ENCODE data around the gene DOCK11. TPM values are rescaled to one million over a fixed set of nuclear protein-coding genes. Genes with fewer than 3 reads are reported as not detected.

DOCK11 gene
- total and polyA plus RNA-seq, 9 of the 15 experiments (the other 6 are each of a cell fraction or from before 2014, with no cell fraction given) = 41.8 to 77.8 (median 50.9) TPM

- no peaks in the 10 kb centered on the region for H3K79me2 ChIP-seq (ENCODE audit: control insufficient read depth, insufficient read depth, low read length)
- in situ Hi-C loops (cut with MboI) = no loop called here
- no peak overlapping the region for H2AFZ ChIP-seq (ENCODE audit: low read depth, low read length)
- no peaks in the 10 kb centered on the region for H3K36me3 ChIP-seq (ENCODE audit: control insufficient read depth, insufficient read depth, low read length)
- WGBS (ENCODE audit: insufficient coverage, low coverage, missing lambda C conversion rate) = 18% methylated on average over 4 of the region's 5 CpGs
- no peaks in the 10 kb centered on the region for H3K9me3 ChIP-seq (replicated peaks; ENCODE audit: control insufficient read depth, insufficient read depth, low read depth, low read length)
- intact Hi-C loops (cut with micrococcal nuclease) = no loop called here
- FAIRE-seq = no peak
- no peak for DNase-seq (ENCODE audit: extremely low read depth in 1 of 4, low spot score in 3 of 4)
- H3K4me2 ChIP-seq (ENCODE audit: insufficient read depth, low read length) = no peak overlapping the region
- ATAC-seq = peak; percentile 35; the same call in 2 of the 3 replicates
- no TSS peak for BruUV-seq (replicated peaks)
- POLR2A ChIA-PET = no interaction called here
- H3K4me1 ChIP-seq (replicated peaks in 1 of 2; ENCODE audit: control insufficient read depth in 2 of 2, insufficient read depth in 2 of 2, low read length in 2 of 2) = no peaks in the 10 kb centered on the region
- no peak overlapping the region for H3K9ac ChIP-seq (ENCODE audit: insufficient read depth in 1 of 2, low read depth in 2 of 2, low read length in 2 of 2)
- H3K4me3 ChIP-seq = no peak overlapping the region
- CTCF ChIA-PET (ENCODE audit: low intra/inter-chr PET ratio) = no interaction called here
- no peaks in the 10 kb centered on the region for H3K9me1 ChIP-seq (ENCODE audit: control insufficient read depth, insufficient read depth, low read length)
- H3K27ac ChIP-seq (ENCODE audit: extremely low read depth, low read depth, low read length) = no peak overlapping the region
- no peaks in the 10 kb centered on the region for H4K20me1 ChIP-seq (replicated peaks; ENCODE audit: control insufficient read depth, insufficient read depth, low read length)
- H3K27me3 ChIP-seq (ENCODE audit: control insufficient read depth in 2 of 2, insufficient read depth in 2 of 2, low read length in 2 of 2) = no peaks in the 10 kb centered on the region
- TF ChIP-seq, protein P1, sequence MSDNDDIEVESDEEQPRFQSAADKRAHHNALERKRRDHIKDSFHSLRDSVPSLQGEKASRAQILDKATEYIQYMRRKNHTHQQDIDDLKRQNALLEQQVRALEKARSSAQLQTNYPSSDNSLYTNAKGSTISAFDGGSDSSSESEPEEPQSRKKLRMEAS (CRISPR knock-in tag; IDR thresholded peaks at IDR 0.05) = no peak
- no peak for TF ChIP-seq TRIM28 (IDR thresholded peaks at IDR 0.05)
- peak; percentile 40; the same call in 1 of the 2 replicates for TF ChIP-seq MAFG (tag; conservative IDR thresholded peaks at IDR 0.05)
- TF ChIP-seq PHB2 (IDR thresholded peaks at IDR 0.05; ENCODE audit: low read depth) = no peak
- no peak for TF ChIP-seq CEBPB (tag; IDR thresholded peaks at IDR 0.05)
- TF ChIP-seq ZNF695 (CRISPR knock-in tag; IDR thresholded peaks at IDR 0.05) = no peak
- no peak for TF ChIP-seq EGR1 (conservative IDR thresholded peaks at IDR 0.05)
- TF ChIP-seq C11orf30 (IDR thresholded peaks at IDR 0.05; ENCODE audit: low read depth) = peak; percentile 41; the same call in 1 of the 2 replicates
- peak; percentile 33 for TF ChIP-seq NFE2 (IDR thresholded peaks at IDR 0.05; ENCODE audit: low read depth)
- no peak for TF ChIP-seq SRSF3 (IDR thresholded peaks at IDR 0.05; ENCODE audit: insufficient read depth, low read length)
- TF ChIP-seq ZNF217 (CRISPR knock-in tag; IDR thresholded peaks at IDR 0.05) = no peak
- peak; percentile 84 for TF ChIP-seq SPI1 (IDR thresholded peaks at IDR 0.05; ENCODE audit: borderline replicate concordance, low read depth, low read length)
- TF ChIP-seq ZNF668 (CRISPR knock-in tag; IDR thresholded peaks at IDR 0.05) = no peak
- no peak for TF ChIP-seq STAG1 (CRISPR knock-in tag; IDR thresholded peaks at IDR 0.05; ENCODE audit: borderline replicate concordance)
- no peak for TF ChIP-seq SETDB1 (IDR thresholded peaks at IDR 0.05; ENCODE audit: low read length)
- TF ChIP-seq, protein P2, sequence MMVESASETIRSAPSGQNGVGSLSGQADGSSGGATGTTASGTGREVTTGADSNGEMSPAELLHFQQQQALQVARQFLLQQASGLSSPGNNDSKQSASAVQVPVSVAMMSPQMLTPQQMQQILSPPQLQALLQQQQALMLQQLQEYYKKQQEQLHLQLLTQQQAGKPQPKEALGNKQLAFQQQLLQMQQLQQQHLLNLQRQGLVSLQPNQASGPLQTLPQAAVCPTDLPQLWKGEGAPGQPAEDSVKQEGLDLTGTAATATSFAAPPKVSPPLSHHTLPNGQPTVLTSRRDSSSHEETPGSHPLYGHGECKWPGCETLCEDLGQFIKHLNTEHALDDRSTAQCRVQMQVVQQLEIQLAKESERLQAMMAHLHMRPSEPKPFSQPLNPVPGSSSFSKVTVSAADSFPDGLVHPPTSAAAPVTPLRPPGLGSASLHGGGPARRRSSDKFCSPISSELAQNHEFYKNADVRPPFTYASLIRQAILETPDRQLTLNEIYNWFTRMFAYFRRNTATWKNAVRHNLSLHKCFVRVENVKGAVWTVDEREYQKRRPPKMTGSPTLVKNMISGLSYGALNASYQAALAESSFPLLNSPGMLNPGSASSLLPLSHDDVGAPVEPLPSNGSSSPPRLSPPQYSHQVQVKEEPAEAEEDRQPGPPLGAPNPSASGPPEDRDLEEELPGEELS (CRISPR knock-in tag; IDR thresholded peaks at IDR 0.05; ENCODE audit: borderline replicate concordance) = no peak
- TF ChIP-seq RBM25 (IDR thresholded peaks at IDR 0.05; ENCODE audit: low read depth, low read length, severe bottlenecking) = no peak
- TF ChIP-seq ZFP30 (CRISPR knock-in tag; IDR thresholded peaks at IDR 0.05; ENCODE audit: borderline replicate concordance) = no peak
- TF ChIP-seq, protein P3, sequence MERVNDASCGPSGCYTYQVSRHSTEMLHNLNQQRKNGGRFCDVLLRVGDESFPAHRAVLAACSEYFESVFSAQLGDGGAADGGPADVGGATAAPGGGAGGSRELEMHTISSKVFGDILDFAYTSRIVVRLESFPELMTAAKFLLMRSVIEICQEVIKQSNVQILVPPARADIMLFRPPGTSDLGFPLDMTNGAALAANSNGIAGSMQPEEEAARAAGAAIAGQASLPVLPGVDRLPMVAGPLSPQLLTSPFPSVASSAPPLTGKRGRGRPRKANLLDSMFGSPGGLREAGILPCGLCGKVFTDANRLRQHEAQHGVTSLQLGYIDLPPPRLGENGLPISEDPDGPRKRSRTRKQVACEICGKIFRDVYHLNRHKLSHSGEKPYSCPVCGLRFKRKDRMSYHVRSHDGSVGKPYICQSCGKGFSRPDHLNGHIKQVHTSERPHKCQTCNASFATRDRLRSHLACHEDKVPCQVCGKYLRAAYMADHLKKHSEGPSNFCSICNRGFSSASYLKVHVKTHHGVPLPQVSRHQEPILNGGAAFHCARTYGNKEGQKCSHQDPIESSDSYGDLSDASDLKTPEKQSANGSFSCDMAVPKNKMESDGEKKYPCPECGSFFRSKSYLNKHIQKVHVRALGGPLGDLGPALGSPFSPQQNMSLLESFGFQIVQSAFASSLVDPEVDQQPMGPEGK (CRISPR knock-in tag; IDR thresholded peaks at IDR 0.05; ENCODE audit: borderline replicate concordance) = no peak
- no peak for TF ChIP-seq ZNF174 (CRISPR knock-in tag; IDR thresholded peaks at IDR 0.05)
- TF ChIP-seq BRD9 (IDR thresholded peaks at IDR 0.05; ENCODE audit: low read depth, partially characterized antibody) = no peak
Observed at GRCh38 chrX:118698516-118699170, 203.0 kb downstream of the DOCK11 start.
